ENCODE measurements around the gene FBXW8.
"Not testable (repeated sequence)": the region's sequence is repeated elsewhere in the genome, so short reads cannot be mapped to it uniquely, and the experiment has no call there.

The FBXW8 gene

DNA sequence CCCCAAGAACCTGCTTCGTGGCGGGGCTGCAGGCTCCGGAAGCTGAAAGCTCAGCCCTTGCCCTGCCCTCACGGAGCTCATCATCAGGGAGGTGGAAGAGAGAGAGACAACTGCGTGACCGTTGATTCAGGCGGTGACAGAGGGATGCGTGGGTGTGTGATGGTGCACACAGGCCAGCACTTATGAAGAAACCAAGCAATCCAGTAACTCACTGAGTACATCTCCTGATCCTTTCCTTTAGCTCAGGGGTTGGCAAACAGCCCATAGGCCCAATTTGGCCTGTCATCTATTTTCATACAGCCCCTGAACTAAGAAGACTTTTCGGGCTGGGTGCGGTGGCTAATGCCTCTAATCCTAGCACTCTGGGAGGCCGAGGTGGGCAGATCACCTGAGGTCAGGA is 138.5 kb downstream of the FBXW8 start:
- TF ChIP-seq, protein P1, sequence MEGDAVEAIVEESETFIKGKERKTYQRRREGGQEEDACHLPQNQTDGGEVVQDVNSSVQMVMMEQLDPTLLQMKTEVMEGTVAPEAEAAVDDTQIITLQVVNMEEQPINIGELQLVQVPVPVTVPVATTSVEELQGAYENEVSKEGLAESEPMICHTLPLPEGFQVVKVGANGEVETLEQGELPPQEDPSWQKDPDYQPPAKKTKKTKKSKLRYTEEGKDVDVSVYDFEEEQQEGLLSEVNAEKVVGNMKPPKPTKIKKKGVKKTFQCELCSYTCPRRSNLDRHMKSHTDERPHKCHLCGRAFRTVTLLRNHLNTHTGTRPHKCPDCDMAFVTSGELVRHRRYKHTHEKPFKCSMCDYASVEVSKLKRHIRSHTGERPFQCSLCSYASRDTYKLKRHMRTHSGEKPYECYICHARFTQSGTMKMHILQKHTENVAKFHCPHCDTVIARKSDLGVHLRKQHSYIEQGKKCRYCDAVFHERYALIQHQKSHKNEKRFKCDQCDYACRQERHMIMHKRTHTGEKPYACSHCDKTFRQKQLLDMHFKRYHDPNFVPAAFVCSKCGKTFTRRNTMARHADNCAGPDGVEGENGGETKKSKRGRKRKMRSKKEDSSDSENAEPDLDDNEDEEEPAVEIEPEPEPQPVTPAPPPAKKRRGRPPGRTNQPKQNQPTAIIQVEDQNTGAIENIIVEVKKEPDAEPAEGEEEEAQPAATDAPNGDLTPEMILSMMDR (IDR thresholded peaks at IDR 0.05; ENCODE audit: control insufficient read depth, extremely low read depth, insufficient read depth), result no peak
- DNase-seq (ENCODE audit: low read depth), result no peak
- no peak overlapping the region for H3K4me3 ChIP-seq (ENCODE audit: low read depth, low read length)

DNA sequence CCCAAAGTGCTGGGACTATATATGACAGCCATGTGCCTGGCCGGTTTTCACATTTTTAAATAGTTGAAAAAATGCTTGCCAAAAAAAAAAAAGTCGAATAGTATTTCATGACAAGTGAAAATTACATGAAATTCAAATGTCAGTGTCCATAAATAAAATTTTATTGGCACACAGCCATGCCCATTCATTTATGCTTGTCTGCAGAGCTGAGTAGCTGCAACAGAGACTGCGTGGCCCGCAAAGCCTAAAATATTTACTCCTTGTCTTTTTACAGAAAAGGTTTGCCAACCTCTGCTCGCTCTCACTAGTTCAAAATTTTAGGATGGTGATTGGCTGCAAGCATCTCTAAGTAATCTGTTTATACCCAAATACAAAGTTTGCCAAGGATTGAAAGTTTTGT is 139.3 kb downstream of the FBXW8 start:
- no peak for DNase-seq (ENCODE audit: low read depth)
- no peak overlapping the region for H3K4me3 ChIP-seq (ENCODE audit: low read depth, low read length)
- TF ChIP-seq, protein P1 (IDR thresholded peaks at IDR 0.05; ENCODE audit: control insufficient read depth, extremely low read depth, insufficient read depth), result no peak

DNA sequence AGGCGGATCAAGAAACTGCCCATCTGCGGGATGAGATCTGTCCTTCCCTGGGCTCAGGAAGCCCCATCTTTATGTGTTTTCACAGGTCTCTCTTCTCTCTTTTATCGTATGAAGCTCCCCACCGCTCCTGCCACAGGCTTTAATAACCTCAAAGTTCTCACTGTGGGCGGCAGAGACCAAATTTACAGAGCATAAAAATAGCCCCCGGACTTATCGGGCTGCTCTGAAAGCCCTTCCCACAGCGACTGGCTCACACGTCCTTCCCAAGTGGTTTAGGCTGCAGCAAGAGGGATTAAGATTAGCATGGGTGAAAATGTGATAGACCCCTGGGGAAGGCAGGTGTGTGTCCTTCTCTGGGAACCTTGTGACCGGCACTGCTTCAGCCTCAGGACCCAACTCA is 140.6 kb downstream of the FBXW8 start:
- DNase-seq (ENCODE audit: low read depth), result no peak
- no peak overlapping the region for H3K4me3 ChIP-seq (ENCODE audit: low read depth, low read length)
- TF ChIP-seq, protein P1 (IDR thresholded peaks at IDR 0.05; ENCODE audit: control insufficient read depth, extremely low read depth, insufficient read depth), result no peak

DNA sequence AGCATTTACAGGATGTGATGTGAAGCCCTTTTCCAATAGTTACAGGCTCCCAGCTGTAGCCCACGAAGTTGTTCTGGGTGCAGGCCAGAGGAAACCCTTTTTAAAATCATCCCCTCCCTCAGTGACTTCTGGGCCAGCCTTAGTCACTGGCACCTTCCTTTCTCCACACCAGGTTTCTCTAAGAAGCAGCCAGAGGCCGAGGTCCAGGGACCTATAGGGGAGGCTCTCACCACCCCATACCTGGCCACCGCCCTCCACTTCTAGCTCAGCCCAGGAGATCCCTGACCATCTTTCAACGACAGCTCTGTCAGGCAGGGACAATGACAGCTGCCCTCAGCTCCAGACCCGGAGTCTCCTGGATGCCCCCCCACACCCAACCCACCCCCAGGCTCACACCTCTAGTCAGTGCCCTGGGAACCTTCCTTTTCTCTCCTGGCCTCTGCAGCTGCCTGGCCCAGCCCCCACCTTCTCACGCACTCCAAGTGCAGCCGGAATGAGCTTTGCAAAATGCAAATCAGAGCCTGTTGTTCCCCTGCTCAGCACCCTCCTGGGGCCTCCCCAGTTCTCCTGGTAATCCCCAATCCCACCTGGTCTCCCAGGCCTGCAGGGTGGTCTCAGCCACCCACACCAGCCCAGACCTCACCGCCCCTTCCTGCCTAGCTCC is 141.8 kb downstream of the FBXW8 start:
- DNase-seq (ENCODE audit: low read depth), result no peak
- TF ChIP-seq, protein P1 (IDR thresholded peaks at IDR 0.05; ENCODE audit: control insufficient read depth, extremely low read depth, insufficient read depth), result no peak
- no peak overlapping the region for H3K4me3 ChIP-seq (ENCODE audit: low read depth, low read length)

DNA sequence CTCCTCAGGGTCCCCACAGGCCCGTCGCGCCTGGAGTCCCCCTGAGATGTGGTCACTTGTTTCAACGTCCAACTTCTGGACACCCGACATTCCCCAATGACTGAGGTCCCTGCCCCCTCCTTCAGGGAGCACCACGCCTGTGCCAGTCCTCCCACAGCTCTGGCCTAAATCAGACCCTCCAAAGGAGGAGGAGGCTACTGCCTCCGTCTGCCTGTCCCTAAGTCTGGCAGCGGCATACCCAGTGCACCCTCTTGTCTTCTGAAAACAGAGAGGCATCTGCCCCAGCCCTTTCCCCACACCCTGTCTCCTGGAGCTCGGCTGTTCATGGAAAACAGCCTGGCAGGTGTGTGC is 142.3 kb downstream of the FBXW8 start:
- no peak overlapping the region for H3K4me3 ChIP-seq (ENCODE audit: low read depth, low read length)
- DNase-seq (ENCODE audit: low read depth), result no peak
- TF ChIP-seq, protein P1 (IDR thresholded peaks at IDR 0.05; ENCODE audit: control insufficient read depth, extremely low read depth, insufficient read depth), result no peak

DNA sequence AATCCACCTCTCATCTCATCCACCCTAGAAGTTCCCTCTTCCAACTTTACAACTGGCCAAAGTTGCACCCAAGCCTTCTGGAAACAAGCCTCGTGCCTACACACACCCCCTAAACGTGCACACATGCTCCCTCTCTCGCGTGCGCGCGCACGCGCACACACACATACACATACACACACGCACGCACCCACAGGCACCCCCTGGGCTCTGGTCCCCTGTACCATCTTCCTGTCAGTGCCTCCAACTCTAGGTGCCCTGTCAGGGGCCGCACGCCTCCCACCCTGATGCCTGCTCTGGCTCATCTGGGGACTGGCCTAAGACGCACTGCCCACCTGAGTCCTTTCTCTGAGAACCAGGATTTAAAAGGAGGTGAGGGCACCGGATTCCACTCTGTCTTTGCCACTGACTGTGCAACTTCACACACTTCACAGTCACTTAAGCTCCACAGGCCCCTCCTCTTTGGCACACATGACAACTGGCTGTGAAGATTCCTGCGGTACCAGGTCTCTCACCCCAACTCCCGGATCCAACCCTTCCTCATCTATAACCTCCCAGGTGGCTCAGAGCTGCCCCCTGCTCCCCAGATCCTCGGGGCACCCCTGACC is 142.9 kb downstream of the FBXW8 start:
- TF ChIP-seq, protein P1 (IDR thresholded peaks at IDR 0.05; ENCODE audit: control insufficient read depth, extremely low read depth, insufficient read depth), result no peak
- H3K4me3 ChIP-seq (ENCODE audit: low read depth, low read length), result no peak overlapping the region
- no peak for DNase-seq (ENCODE audit: low read depth)

DNA sequence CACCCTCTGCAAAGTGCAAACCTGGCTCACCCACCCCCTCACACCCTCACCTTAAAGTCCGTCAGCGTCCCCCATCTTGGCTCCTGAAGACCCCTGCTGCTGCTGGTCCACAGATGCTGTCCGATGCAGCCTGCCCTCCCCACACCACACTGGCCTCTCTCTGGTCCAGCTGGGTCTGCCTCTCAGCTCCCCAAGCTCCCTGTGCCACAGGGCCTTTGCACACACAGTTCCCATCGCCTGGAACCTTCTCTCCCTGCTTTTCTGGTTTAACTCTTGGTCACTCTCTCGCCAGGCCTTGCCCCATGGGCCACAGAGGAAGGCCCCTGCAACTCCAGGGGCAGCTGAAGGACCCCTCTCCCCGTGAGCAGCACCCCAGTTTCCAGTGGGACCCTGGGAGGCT is 143.5 kb downstream of the FBXW8 start:
- no peak overlapping the region for H3K4me3 ChIP-seq (ENCODE audit: low read depth, low read length)
- no peak for DNase-seq (ENCODE audit: low read depth)
- TF ChIP-seq, protein P1 (IDR thresholded peaks at IDR 0.05; ENCODE audit: control insufficient read depth, extremely low read depth, insufficient read depth), result no peak

DNA sequence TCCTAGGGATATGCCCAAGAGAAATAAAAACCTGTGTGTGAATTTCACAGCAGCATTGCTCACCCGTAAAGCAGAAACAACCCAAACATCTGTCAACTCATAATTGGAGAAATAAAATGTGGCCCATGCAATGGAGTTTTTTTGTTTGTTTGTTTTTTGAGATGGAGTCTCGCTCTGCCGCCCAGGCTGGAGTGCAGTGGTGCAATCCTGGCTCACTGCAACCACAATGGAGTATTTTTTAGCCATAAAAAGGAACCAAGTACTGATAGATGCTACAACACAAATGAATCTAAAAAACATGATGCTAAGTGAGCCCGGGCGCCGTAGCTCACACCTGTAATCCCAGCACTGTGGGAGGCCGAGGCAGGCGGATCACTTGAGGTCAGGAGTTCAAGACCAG is 146.9 kb downstream of the FBXW8 start:
- DNase-seq (ENCODE audit: low read depth); H3K4me3 ChIP-seq (ENCODE audit: low read depth, low read length): not testable (repeated sequence)
